NCI-H526 treated with DMSO at 0.1 percent for 48 hours (cell line): ENCODE measurements around the gene SYDE2.
A peak's percentile ranks its signal among the peaks of the same experiment; 100 is the strongest.
"Not testable (repeated sequence)": the region's sequence is repeated elsewhere in the genome, so short reads cannot be mapped to it uniquely, and the experiment has no call there.

Experiments
- DNase-seq: peaks from one replicate; lab custom pipeline; 2025; lab: John Stamatoyannopoulos, UW

The SYDE2 gene

GRCh38 chr1:85200463-85201339, at the start of gene SYDE2:
SYDE2 (minus strand) TSS chr1:85201016; CDS start chr1:85200996, 20 bp downstream.
- DNase-seq, result peak; percentile 70

GRCh38 chr1:85249042-85249441, 48.2 kb upstream of the SYDE2 start:
- not testable (repeated sequence) for DNase-seq

GRCh38 chr1:85245891-85246290, 45.1 kb upstream of the SYDE2 start:
- no peak for DNase-seq

GRCh38 chr1:85245456-85245855, 44.6 kb upstream of the SYDE2 start:
- DNase-seq, result no peak

- no peak for DNase-seq
Measured at GRCh38 chr1:85244271-85245061, 43.6 kb upstream of the SYDE2 start.

GRCh38 chr1:85243372-85243771, 42.6 kb upstream of the SYDE2 start:
- DNase-seq, result no peak

- DNase-seq, result no peak
Measured at GRCh38 chr1:85240643-85241042, 39.8 kb upstream of the SYDE2 start.

GRCh38 chr1:85240174-85240601, 39.4 kb upstream of the SYDE2 start:
- DNase-seq, result no peak

GRCh38 chr1:85237613-85238012, 36.8 kb upstream of the SYDE2 start:
- DNase-seq, result no peak

GRCh38 chr1:85230305-85230977, 29.6 kb upstream of the SYDE2 start:
- no peak for DNase-seq

- no peak for DNase-seq
Measured at GRCh38 chr1:85229574-85230097, 28.8 kb upstream of the SYDE2 start.

- no peak for DNase-seq
Measured at GRCh38 chr1:85228972-85229371, 28.2 kb upstream of the SYDE2 start.

- DNase-seq, result no peak
Measured at GRCh38 chr1:85225624-85226380, 25.0 kb upstream of the SYDE2 start.

- peak; percentile 43 for DNase-seq
Measured at GRCh38 chr1:85224734-85225623, 24.2 kb upstream of the SYDE2 start.

- DNase-seq, result no peak
Measured at GRCh38 chr1:85224295-85224694, 23.5 kb upstream of the SYDE2 start.

- DNase-seq, result no peak
Measured at GRCh38 chr1:85223334-85223733, 22.5 kb upstream of the SYDE2 start.

- no peak for DNase-seq
Measured at GRCh38 chr1:85220756-85221201, 20.0 kb upstream of the SYDE2 start.

- DNase-seq, result no peak
Measured at GRCh38 chr1:85219853-85220610, 19.2 kb upstream of the SYDE2 start.

GRCh38 chr1:85216697-85217096, 15.9 kb upstream of the SYDE2 start:
- DNase-seq, result no peak

- DNase-seq, result no peak
Measured at GRCh38 chr1:85214654-85215053, 13.8 kb upstream of the SYDE2 start.
